SKM-1 treated with dmso at 0.1 percent for 144 hours (cell line): ENCODE results near the gene IFIT5.
A peak's percentile ranks its signal among the peaks of the same experiment; 100 is the strongest.
"Not testable (repeated sequence)": the region's sequence is repeated elsewhere in the genome, so short reads cannot be mapped to it uniquely, and the experiment has no call there.

Source experiments
- DNase-seq: peaks from one replicate; lab custom pipeline; 2025; ENCODE audit not compliant: unreplicated experiment; lab: John Stamatoyannopoulos, UW

The IFIT5 gene

GRCh38 chr10:89414146-89414878 lies at the start of gene IFIT5:
IFIT5 (plus strand) TSS chr10:89414568; CDS start chr10:89414799, 231 bp downstream.
- peak; percentile 80 for DNase-seq

GRCh38 chr10:89367529-89367928 lies 46.8 kb upstream of the IFIT5 start:
- DNase-seq: no peak

- no peak for DNase-seq
These were observed 46.2 kb upstream of the IFIT5 start for GRCh38 chr10:89368129-89368528.

GRCh38 chr10:89369156-89370105 lies 44.9 kb upstream of the IFIT5 start:
- peak; percentile 5 for DNase-seq

- no peak for DNase-seq
These were observed 43.3 kb upstream of the IFIT5 start for GRCh38 chr10:89371079-89371478.

GRCh38 chr10:89371987-89372386 lies 42.4 kb upstream of the IFIT5 start:
- no peak for DNase-seq

- no peak for DNase-seq
These were observed 40.3 kb upstream of the IFIT5 start for GRCh38 chr10:89373916-89374711.

GRCh38 chr10:89374713-89375141 lies 39.6 kb upstream of the IFIT5 start:
- DNase-seq: no peak

- no peak for DNase-seq
These were observed 36.4 kb upstream of the IFIT5 start, which contains the start of gene IFIT1B for GRCh38 chr10:89377705-89378637. IFIT1B (plus strand) TSS chr10:89378056; CDS start chr10:89378136, 80 bp downstream.

- DNase-seq: no peak
These were observed 35.3 kb upstream of the IFIT5 start for GRCh38 chr10:89379103-89379502.

GRCh38 chr10:89382757-89383156 lies 31.6 kb upstream of the IFIT5 start:
- no peak for DNase-seq

- peak; percentile 78 for DNase-seq
These were observed 29.7 kb upstream of the IFIT5 start for GRCh38 chr10:89384474-89385340.

- no peak for DNase-seq
These were observed 25.6 kb upstream of the IFIT5 start for GRCh38 chr10:89388806-89389205.

GRCh38 chr10:89389254-89389653 lies 25.1 kb upstream of the IFIT5 start:
- no peak for DNase-seq

GRCh38 chr10:89390476-89391225 lies 23.7 kb upstream of the IFIT5 start:
- DNase-seq: no peak

- DNase-seq: not testable (repeated sequence)
These were observed 23.2 kb upstream of the IFIT5 start for GRCh38 chr10:89391226-89391576.

- peak; percentile 24 for DNase-seq
These were observed 22.2 kb upstream of the IFIT5 start, which contains the start of gene IFIT1 for GRCh38 chr10:89391907-89392756. IFIT1 (plus strand) TSS chr10:89392623; CDS start chr10:89392713, 90 bp downstream.
